ENCODE measurements around the gene OR4D2. TPM values are rescaled to one million over a fixed set of nuclear protein-coding genes. Genes with fewer than 3 reads are reported as not detected.

Gene OR4D2
- total RNA-seq, 3 donors from 2014 or later: not detected

- intact Hi-C loops (cut with DNase I; ENCODE audit: low total_unique reads): no loop called here
- H3K4me3 ChIP-seq: no peak overlapping the region
- no peak overlapping the region for H3K27ac ChIP-seq
- TF ChIP-seq POLR2AphosphoS5 (IDR thresholded peaks at IDR 0.05): no peak
- H3K9me3 ChIP-seq: no peaks in the 10 kb centered on the region
- H3K4me1 ChIP-seq: peaks cover 0 to 5% of the 10 kb centered on the region in 2 donors
- no peak for DNase-seq (ENCODE audit: low spot score in 2 of 2)
- H3K36me3 ChIP-seq: no peaks in the 10 kb centered on the region
- H3K27me3 ChIP-seq: peaks cover 0 to 8% of the 10 kb centered on the region in 2 donors
Measured at GRCh38 chr17:58191241-58191896, 24.6 kb downstream of the OR4D2 start.

GRCh38 chr17:58192612-58193011 lies 25.8 kb downstream of the OR4D2 start, which contains the start of gene EPX:
EPX (plus strand) TSS chr17:58192726; CDS start chr17:58192847, 121 bp downstream.
- Histone ChIP-seq H3K36me3 (no peaks in the 10 kb centered on the region), H3K4me1 (peaks cover 0 to 5% of the 10 kb centered on the region in 2 donors), H3K27me3 (peaks cover 0 to 14% of the 10 kb centered on the region in 2 donors), H3K27ac (no peak within 1 kb of the TSS), H3K4me3 (no peak within 1 kb of the TSS), H3K9me3 (no peaks in the 10 kb centered on the region)
- DNase-seq (ENCODE audit: low spot score in 2 of 2): no peak
- intact Hi-C loops (cut with DNase I; ENCODE audit: low total_unique reads): no loop called here
- TF ChIP-seq POLR2AphosphoS5 (IDR thresholded peaks at IDR 0.05) (no peak), POLR2A (IDR thresholded peaks at IDR 0.05) (no peak), CTCF (IDR thresholded peaks at IDR 0.05) (no peak)

- Histone ChIP-seq H3K36me3 (no peaks in the 10 kb centered on the region), H3K4me1 (peaks cover 0 to 5% of the 10 kb centered on the region in 2 donors), H3K4me3 (no peak overlapping the region), H3K9me3 (no peaks in the 10 kb centered on the region), H3K27ac (no peak overlapping the region), H3K27me3 (peaks cover 0 to 18% of the 10 kb centered on the region in 2 donors)
- intact Hi-C loops (cut with DNase I; ENCODE audit: low total_unique reads): no loop called here
- DNase-seq (ENCODE audit: low spot score in 2 of 2): no peak
- TF ChIP-seq POLR2AphosphoS5 (IDR thresholded peaks at IDR 0.05) (no peak), CTCF (IDR thresholded peaks at IDR 0.05) (no peak), POLR2A (IDR thresholded peaks at IDR 0.05) (no peak)
Measured at GRCh38 chr17:58193641-58194255, 27.0 kb downstream of the OR4D2 start.

GRCh38 chr17:58195518-58196123 lies 28.8 kb downstream of the OR4D2 start:
- TF ChIP-seq POLR2A (IDR thresholded peaks at IDR 0.05) (no peak), POLR2AphosphoS5 (IDR thresholded peaks at IDR 0.05) (no peak), CTCF (IDR thresholded peaks at IDR 0.05) (no peak)
- Histone ChIP-seq H3K27me3 (peaks cover 0 to 18% of the 10 kb centered on the region in 2 donors), H3K36me3 (no peaks in the 10 kb centered on the region), H3K9me3 (no peaks in the 10 kb centered on the region), H3K4me3 (no peak overlapping the region), H3K27ac (no peak overlapping the region), H3K4me1 (no peaks in the 10 kb centered on the region)
- intact Hi-C loops (cut with DNase I; ENCODE audit: low total_unique reads): no loop called here
- no peak for DNase-seq (ENCODE audit: low spot score in 2 of 2)

- intact Hi-C loops (cut with DNase I; ENCODE audit: low total_unique reads): no loop called here
- H3K27me3 ChIP-seq: peaks cover 0 to 12% of the 10 kb centered on the region in 2 donors
- no peak overlapping the region for H3K4me3 ChIP-seq
- no peaks in the 10 kb centered on the region for H3K36me3 ChIP-seq
- no peaks in the 10 kb centered on the region for H3K4me1 ChIP-seq
- DNase-seq (ENCODE audit: low spot score in 2 of 2): no peak
- H3K9me3 ChIP-seq: no peaks in the 10 kb centered on the region
- no peak overlapping the region for H3K27ac ChIP-seq
- no peak for TF ChIP-seq POLR2A (IDR thresholded peaks at IDR 0.05)
- no peak for TF ChIP-seq POLR2AphosphoS5 (IDR thresholded peaks at IDR 0.05)
- TF ChIP-seq CTCF (IDR thresholded peaks at IDR 0.05): no peak
Measured at GRCh38 chr17:58196610-58197009, 29.8 kb downstream of the OR4D2 start.
